Spinal cord (tissue), 10 donors: ENCODE data around the gene IRF1. TPM values are rescaled to one million over a fixed set of nuclear protein-coding genes. Genes with fewer than 3 reads are reported as not detected.

Experiments
- DNase-seq, 6 donors: peaks; one replicate each; pipeline versions ENCODE4 v3.0.0 to v3.0.0-alpha.2; 2013 to 2015; ENCODE audit warnings: low spot score in 6 of 6, low read depth in 4 of 6
- H3K27ac ChIP-seq: one replicate; pipeline ENCODE4 v1.5.1; 2013; ENCODE audit warnings: low read depth, low read length, control low read depth
- H3K27me3 ChIP-seq: one replicate; pipeline ENCODE4 v1.6.1; 2013; ENCODE audit warnings: low read length; ENCODE audit not compliant: control insufficient read depth, insufficient read depth
- H3K36me3 ChIP-seq: one replicate; pipeline ENCODE4 v1.6.1; 2013; ENCODE audit warnings: low read length; ENCODE audit not compliant: control insufficient read depth, insufficient read depth
- H3K4me1 ChIP-seq: one replicate; pipeline ENCODE4 v1.6.1; 2013; ENCODE audit warnings: low read length; ENCODE audit not compliant: control insufficient read depth, insufficient read depth
- H3K4me3 ChIP-seq: one replicate; pipeline ENCODE4 v1.5.1; 2013; ENCODE audit warnings: low read depth, low read length, control low read depth
- H3K9me3 ChIP-seq: one replicate; pipeline ENCODE4 v1.6.1; 2013; ENCODE audit warnings: low read length; ENCODE audit not compliant: control insufficient read depth, insufficient read depth
- WGBS: methylation state at CpG from one replicate; pipeline ENCODE4 v1.1.5; 2013; ENCODE audit warnings: missing lambda C conversion rate; ENCODE audit not compliant: insufficient coverage; 5-methylcytosine and 5-hydroxymethylcytosine counted together
- polyA plus RNA-seq, 2 donors: library from polyadenylated mRNA; unstranded; fragments of 120-200 nt; gene quantifications; one replicate each; pipeline ENCODE4 v1.2.1, GENCODE V29; 2013; ENCODE audit not compliant: insufficient read length in 2 of 2
- total RNA-seq, 2 donors: library from RNA; depleted of rRNA in 1 of 2; stranded (reverse); fragments of 120-200 nt in 1 of 2; fragments of >200 nt in 1 of 2; gene quantifications; one replicate each; pipeline versions ENCODE4 v1.2.3 to v1.2.4, GENCODE V29; 2013 to 2014
- donor health status: healthy.

IRF1 gene
- total and polyA plus RNA-seq, 4 donors: 5.8 to 8.5 (median 7.4) TPM

GRCh38 chr5:132458651-132459030, 31.9 kb downstream of the IRF1 start:
- H3K4me1 ChIP-seq: peaks cover 9% of the 10 kb centered on the region
- no peaks in the 10 kb centered on the region for H3K27me3 ChIP-seq
- WGBS: no CpG with 5 or more reads among the region's 1 CpG
- H3K9me3 ChIP-seq: no peaks in the 10 kb centered on the region
- H3K36me3 ChIP-seq: peaks cover 13% of the 10 kb centered on the region
- H3K27ac ChIP-seq: no peak overlapping the region
- no peak for DNase-seq
- H3K4me3 ChIP-seq: no peak overlapping the region

GRCh38 chr5:132458226-132458560, 32.4 kb downstream of the IRF1 start:
- no peak for DNase-seq
- no CpG with 5 or more reads among the region's 3 CpGs for WGBS
- Histone ChIP-seq H3K36me3 (peaks cover 13% of the 10 kb centered on the region), H3K27me3 (no peaks in the 10 kb centered on the region), H3K4me1 (peaks cover 5% of the 10 kb centered on the region), H3K27ac (no peak overlapping the region), H3K9me3 (no peaks in the 10 kb centered on the region), H3K4me3 (no peak overlapping the region)

DNA sequence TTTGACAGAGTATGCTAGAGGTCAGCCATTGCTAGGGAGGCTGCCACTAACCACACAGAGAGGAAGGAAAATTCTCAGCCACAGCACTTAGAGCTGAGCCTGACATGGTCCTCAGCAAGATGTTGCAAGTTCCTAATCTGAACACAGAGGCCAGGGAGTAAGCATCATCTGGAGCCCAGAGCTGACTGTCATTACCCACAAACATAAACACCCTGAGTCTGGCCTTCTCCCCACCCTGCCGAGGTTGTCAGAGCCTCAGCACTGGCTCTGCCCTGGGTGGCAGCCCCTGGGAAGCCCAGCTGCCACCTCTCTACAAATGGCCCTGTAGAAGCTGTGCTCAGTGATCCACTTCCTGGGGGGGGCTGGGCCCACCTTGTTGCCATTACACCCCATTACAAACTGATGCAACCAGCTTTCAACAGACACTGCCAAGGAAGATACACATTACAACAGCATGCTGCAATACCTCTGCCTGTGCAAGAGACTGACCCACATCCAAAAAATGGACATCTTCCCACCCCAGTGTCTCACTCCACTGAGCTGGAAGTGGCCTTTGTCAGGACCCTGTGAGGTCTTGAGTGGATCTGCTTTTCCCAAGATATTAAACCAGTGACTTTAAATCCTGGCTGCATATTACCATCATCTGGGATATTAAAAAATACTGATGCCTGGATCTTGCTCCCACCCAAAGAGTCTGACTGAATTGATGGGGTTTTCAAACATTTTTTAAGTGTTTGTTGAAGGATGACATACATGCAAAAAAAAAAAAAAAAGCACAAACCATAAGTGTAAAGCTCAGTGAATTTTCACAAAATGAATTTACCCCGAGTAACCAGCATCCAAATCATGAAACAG, 33.0 kb downstream of the IRF1 start:
- H3K36me3 ChIP-seq: peaks cover 13% of the 10 kb centered on the region
- no peak overlapping the region for H3K4me3 ChIP-seq
- no peaks in the 10 kb centered on the region for H3K27me3 ChIP-seq
- H3K4me1 ChIP-seq: no peaks in the 10 kb centered on the region
- H3K9me3 ChIP-seq: no peaks in the 10 kb centered on the region
- no peak for DNase-seq
- H3K27ac ChIP-seq: no peak overlapping the region
- WGBS: 78% methylated on average over 1 of the region's 2 CpGs

- Histone ChIP-seq H3K4me3 (no peak overlapping the region), H3K27ac (no peak overlapping the region), H3K4me1 (no peaks in the 10 kb centered on the region), H3K27me3 (no peaks in the 10 kb centered on the region), H3K36me3 (peaks cover 13% of the 10 kb centered on the region), H3K9me3 (no peaks in the 10 kb centered on the region)
- DNase-seq: no peak
- WGBS: 86% methylated on average over 6 of the region's 6 CpGs
Observed at GRCh38 chr5:132456987-132457361, 33.6 kb downstream of the IRF1 start.

DNA sequence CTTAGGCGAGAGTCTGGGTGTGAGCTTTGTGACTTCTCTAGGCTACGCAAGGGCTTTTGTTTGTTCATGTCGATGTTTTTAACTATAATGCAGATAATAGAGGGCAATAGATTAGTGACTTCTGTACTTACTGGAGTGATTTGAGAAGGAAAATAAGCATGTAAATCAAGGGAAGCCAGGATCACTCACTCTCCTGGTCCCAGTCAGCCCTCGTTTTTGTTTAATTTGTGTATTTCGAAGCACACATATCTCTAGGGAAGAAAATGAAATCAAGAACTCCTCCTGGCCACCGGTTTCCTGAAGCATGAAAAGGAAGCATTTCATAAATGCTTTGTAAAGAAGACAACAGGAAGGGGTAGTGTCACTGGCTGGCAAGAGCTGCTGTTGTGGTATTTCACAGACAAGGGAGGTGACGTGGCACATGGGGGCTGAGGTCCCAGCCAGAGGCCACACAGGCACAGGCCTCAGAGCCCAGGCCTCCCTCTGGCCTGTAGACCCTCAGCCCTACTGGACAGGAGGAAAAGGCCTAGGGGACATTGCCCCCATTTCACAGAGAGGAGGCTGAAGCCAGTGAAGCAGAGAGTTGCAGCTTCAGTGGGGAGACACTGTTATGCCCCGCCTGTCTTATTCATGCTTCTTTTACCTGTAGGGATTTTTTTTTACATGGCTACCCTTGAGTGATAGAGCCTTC, 34.1 kb downstream of the IRF1 start:
- no peaks in the 10 kb centered on the region for H3K27me3 ChIP-seq
- no peaks in the 10 kb centered on the region for H3K9me3 ChIP-seq
- no peak overlapping the region for H3K27ac ChIP-seq
- no peak overlapping the region for H3K4me3 ChIP-seq
- H3K36me3 ChIP-seq: peaks cover 13% of the 10 kb centered on the region
- no peak for DNase-seq
- 70% methylated on average over 7 of the region's 8 CpGs for WGBS
- H3K4me1 ChIP-seq: no peaks in the 10 kb centered on the region

GRCh38 chr5:132455614-132456115, 34.9 kb downstream of the IRF1 start:
- Histone ChIP-seq H3K27ac (no peak overlapping the region), H3K9me3 (no peaks in the 10 kb centered on the region), H3K4me1 (no peaks in the 10 kb centered on the region), H3K4me3 (no peak overlapping the region), H3K27me3 (no peaks in the 10 kb centered on the region), H3K36me3 (peaks cover 13% of the 10 kb centered on the region)
- no peak for DNase-seq
- WGBS: 38% methylated on average over 4 of the region's 5 CpGs

GRCh38 chr5:132454361-132454760, 36.2 kb downstream of the IRF1 start:
- Histone ChIP-seq H3K36me3 (peaks cover 9% of the 10 kb centered on the region), H3K27ac (no peak overlapping the region), H3K4me3 (no peak overlapping the region), H3K9me3 (no peaks in the 10 kb centered on the region), H3K4me1 (no peaks in the 10 kb centered on the region), H3K27me3 (no peaks in the 10 kb centered on the region)
- 95% methylated on average over 2 of the region's 2 CpGs for whole genome bisulfite sequencing
- DNase-seq: no peak

- H3K4me1 ChIP-seq: peaks cover 6% of the 10 kb centered on the region
- H3K9me3 ChIP-seq: no peaks in the 10 kb centered on the region
- 84% methylated on average over 5 of the region's 8 CpGs for WGBS
- H3K27me3 ChIP-seq: no peaks in the 10 kb centered on the region
- no peak for DNase-seq
- H3K27ac ChIP-seq: no peak overlapping the region
- H3K36me3 ChIP-seq: peaks cover under 1% of the 10 kb centered on the region
- H3K4me3 ChIP-seq: no peak overlapping the region
Observed at GRCh38 chr5:132451387-132451786, 39.2 kb downstream of the IRF1 start.

- WGBS: no CpG with 5 or more reads among the region's 1 CpG
- H3K27me3 ChIP-seq: no peaks in the 10 kb centered on the region
- no peak for DNase-seq
- H3K4me3 ChIP-seq: no peak overlapping the region
- H3K36me3 ChIP-seq: no peaks in the 10 kb centered on the region
- peaks cover 13% of the 10 kb centered on the region for H3K4me1 ChIP-seq
- H3K9me3 ChIP-seq: no peaks in the 10 kb centered on the region
- H3K27ac ChIP-seq: no peak overlapping the region
Observed at GRCh38 chr5:132449060-132449459, 41.5 kb downstream of the IRF1 start.

GRCh38 chr5:132447196-132447595, 43.4 kb downstream of the IRF1 start:
- no peaks in the 10 kb centered on the region for H3K27me3 ChIP-seq
- DNase-seq: no peak
- no peaks in the 10 kb centered on the region for H3K36me3 ChIP-seq
- no peak overlapping the region for H3K4me3 ChIP-seq
- H3K27ac ChIP-seq: peak overlapping the region; percentile 10
- no peaks in the 10 kb centered on the region for H3K9me3 ChIP-seq
- H3K4me1 ChIP-seq: peaks cover 13% of the 10 kb centered on the region
- WGBS: no CpG with 5 or more reads among the region's 2 CpGs
